ENCODE results near the gene ZFP64. TPM values are rescaled to one million over a fixed set of nuclear protein-coding genes. Genes with fewer than 3 reads are reported as not detected.

The ZFP64 gene
- total RNA-seq (2014; rRNA removed; shearing (Covaris generic)) (10.0 and 14.4 TPM in 2 replicates), total RNA-seq (2022) (16.7 and 19.0 TPM in 2 replicates), Bru-seq, nascent RNA (percentile 53 among the genes with signal in this experiment), BruChase-seq, experiment 1, labeled RNA remaining after a 6-hour chase (percentile 49 among the genes with signal in this experiment), BruChase-seq, experiment 2, labeled RNA remaining after a 2-hour chase (percentile 52 among the genes with signal in this experiment)
- long read RNA-seq, transcript ZFP64-201 (6 exons, 3,264 nt), result major isoform, 16 of 38 reads
- long read RNA-seq, partial matches to known transcripts, result 8 of 38 reads
- long read RNA-seq, other reads (novel, unspliced or antisense), result 8 of 38 reads

DNA sequence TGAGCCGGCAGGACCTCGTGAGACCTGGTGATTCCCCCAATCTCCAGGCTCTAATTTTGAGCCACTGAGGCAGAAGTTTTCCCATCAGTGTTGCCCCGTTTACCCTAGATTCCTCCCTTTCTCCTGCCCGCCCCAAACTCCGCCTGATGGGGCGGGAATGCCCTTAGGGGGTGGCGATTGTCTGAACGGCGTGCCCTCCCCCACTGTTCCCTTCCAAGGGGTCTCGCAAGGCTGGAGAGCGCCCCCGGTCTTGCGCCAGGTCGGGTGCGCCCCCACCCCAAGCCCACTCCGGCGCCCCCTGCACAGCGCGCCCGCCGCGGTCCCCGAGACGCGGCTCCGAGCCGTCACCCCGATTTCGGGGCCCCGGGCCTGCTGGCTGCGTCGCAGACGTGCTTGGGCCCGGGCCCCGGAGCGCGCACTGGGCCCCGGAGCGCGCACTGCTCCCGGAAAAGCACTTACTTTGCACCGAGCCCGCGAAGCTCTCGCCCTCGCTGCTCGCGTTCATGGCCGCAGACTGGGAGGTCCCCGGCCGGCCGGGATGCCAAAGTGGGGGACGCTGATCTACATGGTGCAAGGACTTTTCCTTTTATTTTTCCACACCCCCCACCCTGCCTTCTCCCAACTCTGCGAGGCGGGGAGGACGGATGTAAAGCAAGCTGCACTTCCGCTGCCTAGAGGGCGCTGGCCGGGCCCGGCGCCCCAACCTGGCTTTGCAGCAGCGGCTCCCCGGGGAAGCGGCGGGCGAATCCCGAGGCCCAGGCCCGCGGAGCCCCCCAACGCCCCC is at the start of gene ZFP64:
Gene ZFP64, minus strand, starts transcription at position 648 of the 784 bp plus-strand sequence. Its CDS starts 143 bp downstream, at position 505.
- TF ChIP-seq, protein P1, sequence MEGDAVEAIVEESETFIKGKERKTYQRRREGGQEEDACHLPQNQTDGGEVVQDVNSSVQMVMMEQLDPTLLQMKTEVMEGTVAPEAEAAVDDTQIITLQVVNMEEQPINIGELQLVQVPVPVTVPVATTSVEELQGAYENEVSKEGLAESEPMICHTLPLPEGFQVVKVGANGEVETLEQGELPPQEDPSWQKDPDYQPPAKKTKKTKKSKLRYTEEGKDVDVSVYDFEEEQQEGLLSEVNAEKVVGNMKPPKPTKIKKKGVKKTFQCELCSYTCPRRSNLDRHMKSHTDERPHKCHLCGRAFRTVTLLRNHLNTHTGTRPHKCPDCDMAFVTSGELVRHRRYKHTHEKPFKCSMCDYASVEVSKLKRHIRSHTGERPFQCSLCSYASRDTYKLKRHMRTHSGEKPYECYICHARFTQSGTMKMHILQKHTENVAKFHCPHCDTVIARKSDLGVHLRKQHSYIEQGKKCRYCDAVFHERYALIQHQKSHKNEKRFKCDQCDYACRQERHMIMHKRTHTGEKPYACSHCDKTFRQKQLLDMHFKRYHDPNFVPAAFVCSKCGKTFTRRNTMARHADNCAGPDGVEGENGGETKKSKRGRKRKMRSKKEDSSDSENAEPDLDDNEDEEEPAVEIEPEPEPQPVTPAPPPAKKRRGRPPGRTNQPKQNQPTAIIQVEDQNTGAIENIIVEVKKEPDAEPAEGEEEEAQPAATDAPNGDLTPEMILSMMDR (conservative IDR thresholded peaks at IDR 0.05; ENCODE audit: low read length), result peak; percentile 79
- TF ChIP-seq EZH2phosphoT487 (IDR thresholded peaks at IDR 0.05; ENCODE audit: borderline replicate concordance, low read depth, low read length), result no peak
- intact Hi-C loops (cut with micrococcal nuclease; ENCODE audit: unreplicated experiment), result no loop called here
- BruUV-seq (replicated peaks), result no TSS peak
- peaks cover 21% of the 10 kb centered on the region; the same call in 1 of the 2 replicates for H3K79me2 ChIP-seq (ENCODE audit: insufficient read depth, low read depth, low read length)
- peak within 1 kb of the TSS; percentile 60 for H3K27ac ChIP-seq (ENCODE audit: low read depth, low read length, poor library complexity, severe bottlenecking)
- ChIA-PET CTCF (ENCODE audit: unreplicated experiment) (no interaction called here), POLR2A (interaction anchor here (0.6 kb wide), 2 partner anchors 86 to 1065 kb away, joined by 3 to 4 read pairs; no protein-coding TSS in a partner anchor)
- peaks cover 17% of the 10 kb centered on the region for H3K4me1 ChIP-seq (ENCODE audit: insufficient read depth, low read length, poor library complexity, severe bottlenecking)
- no peaks in the 10 kb centered on the region for H3K9me2 ChIP-seq (ENCODE audit: insufficient read depth, low read length)
- H4K20me1 ChIP-seq (ENCODE audit: insufficient read depth, low read length), result no peaks in the 10 kb centered on the region
- H3K9me3 ChIP-seq (ENCODE audit: low read length), result no peaks in the 10 kb centered on the region
- DNase-seq (ENCODE audit: low spot score), result peak; percentile 87
- H2AFZ ChIP-seq (ENCODE audit: low read length), result peak within 1 kb of the TSS; percentile 99
- H3K4me3 ChIP-seq (ENCODE audit: low read depth, low read length, poor library complexity, severe bottlenecking), result peak within 1 kb of the TSS; percentile 100
- H3K36me3 ChIP-seq (ENCODE audit: insufficient read depth, low read length), result peaks cover 8% of the 10 kb centered on the region
- H3K4me2 ChIP-seq (ENCODE audit: low read length), result peak within 1 kb of the TSS; percentile 83

- TF ChIP-seq EZH2phosphoT487 (IDR thresholded peaks at IDR 0.05; ENCODE audit: borderline replicate concordance, low read depth, low read length), result no peak
- TF ChIP-seq, protein P1 (conservative IDR thresholded peaks at IDR 0.05; ENCODE audit: low read length), result no peak
- Histone ChIP-seq H3K36me3 (ENCODE audit: insufficient read depth, low read length) (no peaks in the 10 kb centered on the region), H3K9me2 (ENCODE audit: insufficient read depth, low read length) (no peaks in the 10 kb centered on the region), H3K9me3 (ENCODE audit: low read length) (no peaks in the 10 kb centered on the region), H3K4me2 (ENCODE audit: low read length) (no peak overlapping the region), H2AFZ (ENCODE audit: low read length) (no peak overlapping the region), H3K79me2 (ENCODE audit: insufficient read depth, low read depth, low read length) (no peaks in the 10 kb centered on the region), H4K20me1 (ENCODE audit: insufficient read depth, low read length) (no peaks in the 10 kb centered on the region), H3K27ac (ENCODE audit: low read depth, low read length, poor library complexity, severe bottlenecking) (no peak overlapping the region), H3K4me1 (ENCODE audit: insufficient read depth, low read length, poor library complexity, severe bottlenecking) (no peaks in the 10 kb centered on the region), H3K4me3 (ENCODE audit: low read depth, low read length, poor library complexity, severe bottlenecking) (no peak overlapping the region)
- DNase-seq (ENCODE audit: low spot score), result no peak
- CTCF ChIA-PET (ENCODE audit: unreplicated experiment), result no interaction called here
- no TSS peak for BruUV-seq (replicated peaks)
- POLR2A ChIA-PET, result no interaction called here
- intact Hi-C loops (cut with micrococcal nuclease; ENCODE audit: unreplicated experiment), result loop anchor here (5.0 kb wide), 1 partner anchor 136 kb away; no protein-coding TSS in a partner anchor
These were observed 49.2 kb upstream of the ZFP64 start for GRCh38 chr20:52240802-52241201.

Data from OCI-LY7 (cell line).